Mucosa of rectum (tissue), 2 donors: ENCODE measurements around the gene COL27A1.

Experiments
- H3K27ac ChIP-seq, 2 donors: one replicate each; pipeline ENCODE4 v1.7.0; 2013; ENCODE audit warnings: inconsistent platforms in 2 of 2, low read depth in 2 of 2, low read length in 2 of 2
- H3K27me3 ChIP-seq, 2 donors: one replicate each; pipeline ENCODE4 v1.7.0; 2013; ENCODE audit warnings: low read length in 2 of 2; ENCODE audit not compliant: control insufficient read depth in 2 of 2, insufficient read depth in 2 of 2
- H3K36me3 ChIP-seq, 2 donors: one replicate each; pipeline ENCODE4 v1.7.0; 2013; ENCODE audit warnings: low read length in 2 of 2; ENCODE audit not compliant: control insufficient read depth in 2 of 2, insufficient read depth in 2 of 2
- H3K4me1 ChIP-seq, 2 donors: one replicate each; pipeline ENCODE4 v1.7.0; 2013; ENCODE audit warnings: low read length in 2 of 2, mild to moderate bottlenecking in 1 of 2; ENCODE audit not compliant: control insufficient read depth in 2 of 2, insufficient read depth in 2 of 2
- H3K4me3 ChIP-seq, 2 donors: one replicate each; pipeline ENCODE4 v1.7.0; 2013; ENCODE audit warnings: low read length in 2 of 2
- H3K9ac ChIP-seq, 2 donors: one replicate each; pipeline ENCODE4 v1.7.0; 2013; ENCODE audit warnings: low read length in 2 of 2, low read depth in 1 of 2, mild to moderate bottlenecking in 1 of 2
- H3K9me3 ChIP-seq, 2 donors: one replicate each; pipeline ENCODE4 v1.7.0; 2013; ENCODE audit warnings: low read length in 2 of 2; ENCODE audit not compliant: control insufficient read depth in 2 of 2
- donor health status: healthy.
- donor health status: Normal muscosa, but diverticular disease.

COL27A1 gene

GRCh38 chr9:114196979-114197622 lies 41.8 kb downstream of the COL27A1 start:
- Histone ChIP-seq H3K4me1 (no peaks in the 10 kb centered on the region), H3K9ac (no peak overlapping the region), H3K27ac (no peak overlapping the region), H3K9me3 (no peaks in the 10 kb centered on the region), H3K27me3 (no peaks in the 10 kb centered on the region), H3K36me3 (no peaks in the 10 kb centered on the region), H3K4me3 (no peak overlapping the region)

- no peak overlapping the region for H3K4me3 ChIP-seq
- no peaks in the 10 kb centered on the region for H3K4me1 ChIP-seq
- H3K27ac ChIP-seq = no peak overlapping the region
- no peaks in the 10 kb centered on the region for H3K36me3 ChIP-seq
- no peaks in the 10 kb centered on the region for H3K9me3 ChIP-seq
- H3K27me3 ChIP-seq = no peaks in the 10 kb centered on the region
- no peak overlapping the region for H3K9ac ChIP-seq
These were observed 43.1 kb downstream of the COL27A1 start for GRCh38 chr9:114198249-114199040.

GRCh38 chr9:114200721-114201300 lies 45.5 kb downstream of the COL27A1 start:
- Histone ChIP-seq H3K27ac (peak overlapping the region in 1 of 2 donors; percentile 8), H3K27me3 (no peaks in the 10 kb centered on the region), H3K9me3 (no peaks in the 10 kb centered on the region), H3K4me1 (no peaks in the 10 kb centered on the region), H3K9ac (no peak overlapping the region), H3K36me3 (no peaks in the 10 kb centered on the region), H3K4me3 (no peak overlapping the region)

GRCh38 chr9:114202396-114202795 lies 47.1 kb downstream of the COL27A1 start:
- Histone ChIP-seq H3K9ac (no peak overlapping the region), H3K9me3 (no peaks in the 10 kb centered on the region), H3K27ac (no peak overlapping the region), H3K4me3 (no peak overlapping the region), H3K27me3 (no peaks in the 10 kb centered on the region), H3K4me1 (peaks cover 1 to 3% of the 10 kb centered on the region in 2 donors), H3K36me3 (no peaks in the 10 kb centered on the region)

- no peaks in the 10 kb centered on the region for H3K27me3 ChIP-seq
- peaks cover 2 to 3% of the 10 kb centered on the region in 2 donors for H3K4me1 ChIP-seq
- no peaks in the 10 kb centered on the region for H3K36me3 ChIP-seq
- no peak overlapping the region for H3K4me3 ChIP-seq
- H3K27ac ChIP-seq = no peak overlapping the region
- H3K9me3 ChIP-seq = no peaks in the 10 kb centered on the region
- no peak overlapping the region for H3K9ac ChIP-seq
These were observed 47.5 kb downstream of the COL27A1 start for GRCh38 chr9:114202849-114203248.

- H3K27ac ChIP-seq = no peak overlapping the region
- no peaks in the 10 kb centered on the region for H3K27me3 ChIP-seq
- H3K9me3 ChIP-seq = no peaks in the 10 kb centered on the region
- no peaks in the 10 kb centered on the region for H3K36me3 ChIP-seq
- peaks cover 2 to 3% of the 10 kb centered on the region in 2 donors for H3K4me1 ChIP-seq
- no peak overlapping the region for H3K4me3 ChIP-seq
- H3K9ac ChIP-seq = no peak overlapping the region
These were observed 48.2 kb downstream of the COL27A1 start for GRCh38 chr9:114203410-114204140.

- Histone ChIP-seq H3K27me3 (no peaks in the 10 kb centered on the region), H3K4me3 (no peak overlapping the region), H3K27ac (no peak overlapping the region), H3K4me1 (peaks cover 2 to 3% of the 10 kb centered on the region in 2 donors), H3K9ac (no peak overlapping the region), H3K36me3 (no peaks in the 10 kb centered on the region), H3K9me3 (no peaks in the 10 kb centered on the region)
These were observed 48.9 kb downstream of the COL27A1 start for GRCh38 chr9:114204265-114204664.

GRCh38 chr9:114205171-114206015 lies 50.1 kb downstream of the COL27A1 start:
- peaks cover 2 to 3% of the 10 kb centered on the region in 2 donors for H3K4me1 ChIP-seq
- H3K27me3 ChIP-seq = no peaks in the 10 kb centered on the region
- no peak overlapping the region for H3K27ac ChIP-seq
- H3K4me3 ChIP-seq = no peak overlapping the region
- H3K36me3 ChIP-seq = no peaks in the 10 kb centered on the region
- no peak overlapping the region for H3K9ac ChIP-seq
- no peaks in the 10 kb centered on the region for H3K9me3 ChIP-seq

- Histone ChIP-seq H3K27me3 (no peaks in the 10 kb centered on the region), H3K9ac (no peak overlapping the region), H3K9me3 (no peaks in the 10 kb centered on the region), H3K36me3 (no peaks in the 10 kb centered on the region), H3K4me3 (no peak overlapping the region), H3K27ac (no peak overlapping the region), H3K4me1 (peaks cover 2 to 3% of the 10 kb centered on the region in 2 donors)
These were observed 51.0 kb downstream of the COL27A1 start for GRCh38 chr9:114206221-114206789.
